ENCODE data around the gene FRMD6. TPM values are rescaled to one million over a fixed set of nuclear protein-coding genes. Genes with fewer than 3 reads are reported as not detected.

The FRMD6 gene
- total RNA-seq, 2 donors from 2014 or later = 2.7 to 9.5 TPM

DNA sequence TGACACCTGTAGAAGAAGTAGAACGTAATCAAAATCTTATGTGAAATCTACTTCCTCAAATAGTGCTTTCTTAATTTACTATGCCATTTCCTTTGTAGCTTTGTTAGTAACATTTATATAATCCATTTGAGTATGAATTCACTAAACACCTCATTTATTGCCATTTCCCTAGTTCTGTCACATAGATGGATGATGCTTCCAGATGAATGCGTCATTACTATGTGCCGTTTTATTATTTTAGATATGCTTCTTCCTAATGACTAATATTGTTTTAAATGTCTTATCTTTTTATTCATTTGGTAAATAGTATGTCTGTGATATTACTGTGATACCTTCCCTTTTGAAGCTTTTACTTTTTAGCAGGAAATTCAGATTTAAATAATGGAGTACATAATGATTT, 14.4 kb downstream of the FRMD6 start:
- no peak for DNase-seq
- intact Hi-C loops (cut with DNase I) = no loop called here
- Histone ChIP-seq H3K9me3 (no peaks in the 10 kb centered on the region), H3K27me3 (no peaks in the 10 kb centered on the region), H3K9ac (ENCODE audit: low read depth in 2 of 2, low read length in 2 of 2) (no peak overlapping the region), H3K36me3 (no peaks in the 10 kb centered on the region), H3K4me3 (no peak overlapping the region), H3K4me1 (no peaks in the 10 kb centered on the region), H3K27ac (no peak overlapping the region)
- TF ChIP-seq, protein P1, sequence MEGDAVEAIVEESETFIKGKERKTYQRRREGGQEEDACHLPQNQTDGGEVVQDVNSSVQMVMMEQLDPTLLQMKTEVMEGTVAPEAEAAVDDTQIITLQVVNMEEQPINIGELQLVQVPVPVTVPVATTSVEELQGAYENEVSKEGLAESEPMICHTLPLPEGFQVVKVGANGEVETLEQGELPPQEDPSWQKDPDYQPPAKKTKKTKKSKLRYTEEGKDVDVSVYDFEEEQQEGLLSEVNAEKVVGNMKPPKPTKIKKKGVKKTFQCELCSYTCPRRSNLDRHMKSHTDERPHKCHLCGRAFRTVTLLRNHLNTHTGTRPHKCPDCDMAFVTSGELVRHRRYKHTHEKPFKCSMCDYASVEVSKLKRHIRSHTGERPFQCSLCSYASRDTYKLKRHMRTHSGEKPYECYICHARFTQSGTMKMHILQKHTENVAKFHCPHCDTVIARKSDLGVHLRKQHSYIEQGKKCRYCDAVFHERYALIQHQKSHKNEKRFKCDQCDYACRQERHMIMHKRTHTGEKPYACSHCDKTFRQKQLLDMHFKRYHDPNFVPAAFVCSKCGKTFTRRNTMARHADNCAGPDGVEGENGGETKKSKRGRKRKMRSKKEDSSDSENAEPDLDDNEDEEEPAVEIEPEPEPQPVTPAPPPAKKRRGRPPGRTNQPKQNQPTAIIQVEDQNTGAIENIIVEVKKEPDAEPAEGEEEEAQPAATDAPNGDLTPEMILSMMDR (IDR thresholded peaks at IDR 0.05) = no peak

DNA sequence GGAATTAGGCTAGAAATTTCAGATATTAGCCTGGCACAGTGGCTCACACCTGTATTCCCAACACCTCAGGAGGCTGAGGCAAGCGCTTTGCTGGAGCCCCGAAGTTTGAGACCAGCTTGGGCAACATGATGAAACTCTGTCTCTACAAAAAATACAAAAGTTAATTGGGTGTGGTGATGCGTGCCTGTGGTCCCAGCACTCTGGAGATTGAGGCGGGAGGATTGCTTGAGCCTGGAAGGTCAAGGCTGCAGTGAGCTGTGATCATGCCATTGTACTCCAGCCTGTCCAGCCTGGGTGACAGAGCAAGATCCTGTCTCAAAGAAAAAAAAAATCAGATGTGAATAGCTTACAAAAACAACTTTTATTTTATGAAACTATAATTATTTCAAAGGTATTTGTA, 15.1 kb downstream of the FRMD6 start:
- no peaks in the 10 kb centered on the region for H3K4me1 ChIP-seq
- intact Hi-C loops (cut with DNase I) = no loop called here
- no peak overlapping the region for H3K27ac ChIP-seq
- no peaks in the 10 kb centered on the region for H3K36me3 ChIP-seq
- no peak overlapping the region for H3K4me3 ChIP-seq
- no peak for DNase-seq
- no peaks in the 10 kb centered on the region for H3K27me3 ChIP-seq
- H3K9ac ChIP-seq (ENCODE audit: low read depth in 2 of 2, low read length in 2 of 2) = no peak overlapping the region
- TF ChIP-seq, protein P1 (IDR thresholded peaks at IDR 0.05) = no peak
- no peaks in the 10 kb centered on the region for H3K9me3 ChIP-seq

DNA sequence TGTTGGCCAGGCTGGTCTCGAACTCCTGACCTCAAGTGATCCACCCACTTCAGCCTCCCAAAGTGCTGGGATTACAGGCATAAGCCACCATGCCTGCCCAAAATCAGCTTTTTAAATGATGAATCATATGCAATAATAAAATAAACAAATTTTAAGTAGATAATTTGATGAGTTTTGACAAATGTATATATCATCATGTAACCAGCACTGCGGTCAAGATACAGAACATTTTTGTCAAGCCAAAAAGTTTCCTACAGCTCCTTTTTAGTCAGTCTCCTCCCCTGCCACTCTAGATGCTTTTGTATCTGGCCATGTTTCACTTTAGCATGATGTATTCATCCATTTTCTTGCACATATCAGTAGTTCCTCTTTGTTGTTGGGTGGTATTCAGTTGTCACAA, 17.2 kb downstream of the FRMD6 start:
- H3K4me3 ChIP-seq = no peak overlapping the region
- H3K27ac ChIP-seq = no peak overlapping the region
- TF ChIP-seq, protein P1 (IDR thresholded peaks at IDR 0.05) = no peak
- no peaks in the 10 kb centered on the region for H3K36me3 ChIP-seq
- DNase-seq = no peak
- H3K9ac ChIP-seq (ENCODE audit: low read depth in 2 of 2, low read length in 2 of 2) = no peak overlapping the region
- no peaks in the 10 kb centered on the region for H3K27me3 ChIP-seq
- intact Hi-C loops (cut with DNase I) = no loop called here
- no peaks in the 10 kb centered on the region for H3K9me3 ChIP-seq
- H3K4me1 ChIP-seq = no peaks in the 10 kb centered on the region

DNA sequence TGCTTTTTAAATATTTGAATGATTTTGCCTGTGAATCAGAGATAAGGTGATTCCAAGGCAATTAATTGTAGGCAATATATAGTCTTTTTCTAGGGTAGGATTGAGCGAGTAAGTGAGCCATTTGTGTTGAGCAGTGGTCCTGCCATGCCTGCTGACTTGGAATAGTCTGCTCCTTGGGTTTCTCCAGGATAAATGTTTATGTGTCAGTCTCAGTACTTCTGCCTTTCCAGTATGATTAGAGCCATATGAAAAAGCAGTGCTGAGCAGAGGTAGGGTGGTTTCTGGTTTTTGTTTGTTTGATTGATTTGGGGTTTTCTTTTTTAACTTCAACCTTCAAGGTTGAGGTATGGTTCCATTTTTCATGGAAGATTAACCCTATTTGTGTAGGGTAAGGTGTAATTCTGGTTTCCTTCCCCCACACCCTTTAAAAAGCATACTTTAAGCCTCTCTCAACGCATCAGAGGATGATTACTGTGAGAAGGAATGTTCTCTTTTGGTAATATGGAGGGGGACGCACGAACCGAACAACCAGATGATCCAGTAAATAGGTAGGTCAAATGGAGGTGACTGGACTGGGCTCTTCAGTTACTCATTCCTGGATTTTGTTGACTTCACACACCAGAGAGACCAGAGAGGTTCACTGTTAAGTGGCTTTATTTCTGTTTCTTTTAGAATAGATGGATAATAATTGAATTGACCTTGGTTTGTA, 22.7 kb downstream of the FRMD6 start:
- intact Hi-C loops (cut with DNase I) = no loop called here
- H3K27ac ChIP-seq = no peak overlapping the region
- H3K9me3 ChIP-seq = no peaks in the 10 kb centered on the region
- H3K9ac ChIP-seq (ENCODE audit: low read depth in 2 of 2, low read length in 2 of 2) = no peak overlapping the region
- no peaks in the 10 kb centered on the region for H3K36me3 ChIP-seq
- H3K4me1 ChIP-seq = no peaks in the 10 kb centered on the region
- H3K4me3 ChIP-seq = no peak overlapping the region
- H3K27me3 ChIP-seq = no peaks in the 10 kb centered on the region
- DNase-seq = no peak
- TF ChIP-seq, protein P1 (IDR thresholded peaks at IDR 0.05) = no peak

DNA sequence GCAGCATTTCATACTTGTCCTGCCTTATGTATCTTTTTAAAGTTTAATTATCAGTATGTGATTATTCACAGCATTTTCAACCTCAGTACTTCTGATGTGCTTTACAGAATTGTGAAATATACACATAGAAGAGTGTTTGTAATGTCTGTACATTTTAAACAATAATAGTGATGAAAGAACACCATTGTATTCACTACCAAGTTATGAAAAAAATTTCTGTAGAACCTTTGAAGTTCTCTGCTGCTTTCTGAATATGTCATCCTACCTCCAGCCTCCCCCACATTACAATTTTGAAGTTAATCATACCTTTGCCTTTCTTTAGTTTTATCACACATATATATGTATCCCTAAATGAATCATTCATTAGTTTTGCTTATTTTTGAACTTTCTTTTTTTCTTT, 24.8 kb downstream of the FRMD6 start:
- DNase-seq = no peak
- Histone ChIP-seq H3K27me3 (no peaks in the 10 kb centered on the region), H3K9ac (ENCODE audit: low read depth in 2 of 2, low read length in 2 of 2) (no peak overlapping the region), H3K36me3 (no peaks in the 10 kb centered on the region), H3K27ac (no peak overlapping the region), H3K4me3 (no peak overlapping the region), H3K9me3 (no peaks in the 10 kb centered on the region), H3K4me1 (no peaks in the 10 kb centered on the region)
- TF ChIP-seq, protein P1 (IDR thresholded peaks at IDR 0.05) = no peak
- intact Hi-C loops (cut with DNase I) = no loop called here
